ENCODE measurements around the gene FBXO5. TPM values are rescaled to one million over a fixed set of nuclear protein-coding genes. Genes with fewer than 3 reads are reported as not detected.
"Not testable (repeated sequence)": the region's sequence is repeated elsewhere in the genome, so short reads cannot be mapped to it uniquely, and the experiment has no call there.

Gene FBXO5
- total RNA-seq, 1 experiment from 2014 or later: 67.9 TPM

GRCh38 chr6:152969688-152970418 lies 13.0 kb downstream of the FBXO5 start:
- DNase-seq (ENCODE audit: low spot score): no peak
- ChIA-PET POLR2A (ENCODE audit: low non-redundant PET) (no interaction called here), CTCF (no interaction called here)
- intact Hi-C loops (cut with micrococcal nuclease; ENCODE audit: unreplicated experiment): no loop called here
- BruUV-seq (replicated peaks): no TSS peak
- peaks cover 7% of the 10 kb centered on the region for H3K4me1 ChIP-seq (ENCODE audit: insufficient read depth, low read length, poor library complexity, severe bottlenecking)
- no peak overlapping the region for H3K4me3 ChIP-seq (ENCODE audit: low read depth, low read length, poor library complexity, severe bottlenecking)
- H3K9me3 ChIP-seq (ENCODE audit: low read depth, low read length, poor library complexity, severe bottlenecking): peaks cover 10% of the 10 kb centered on the region
- no peaks in the 10 kb centered on the region for H3K27me3 ChIP-seq (replicated peaks; ENCODE audit: insufficient read depth, low read depth, low read length, poor library complexity)
- no peak overlapping the region for H3K27ac ChIP-seq (ENCODE audit: low read depth, low read length, poor library complexity, severe bottlenecking)
- H3K36me3 ChIP-seq (ENCODE audit: insufficient read depth, low read length, poor library complexity, severe bottlenecking): peaks cover 57% of the 10 kb centered on the region
- TF ChIP-seq EZH2 (IDR thresholded peaks at IDR 0.05; ENCODE audit: borderline replicate concordance, low read depth, low read length, poor library complexity, severe bottlenecking) (no peak), CTCF (conservative IDR thresholded peaks at IDR 0.05; ENCODE audit: low read depth, low read length) (no peak)

- CTCF ChIA-PET; BruUV-seq (replicated peaks); H3K4me3 ChIP-seq (ENCODE audit: low read depth, low read length, poor library complexity, severe bottlenecking); H3K4me1 ChIP-seq (ENCODE audit: insufficient read depth, low read length, poor library complexity, severe bottlenecking); POLR2A ChIA-PET (ENCODE audit: low non-redundant PET); DNase-seq (ENCODE audit: low spot score); H3K9me3 ChIP-seq (ENCODE audit: low read depth, low read length, poor library complexity, severe bottlenecking); H3K27ac ChIP-seq (ENCODE audit: low read depth, low read length, poor library complexity, severe bottlenecking); intact Hi-C loops (cut with micrococcal nuclease; ENCODE audit: unreplicated experiment); H3K27me3 ChIP-seq (replicated peaks; ENCODE audit: insufficient read depth, low read depth, low read length, poor library complexity): not testable (repeated sequence)
- H3K36me3 ChIP-seq (ENCODE audit: insufficient read depth, low read length, poor library complexity, severe bottlenecking): peaks cover 22% of the 10 kb centered on the region
These were observed 16.5 kb downstream of the FBXO5 start for GRCh38 chr6:152966168-152966894.

- BruUV-seq (replicated peaks): no TSS peak
- intact Hi-C loops (cut with micrococcal nuclease; ENCODE audit: unreplicated experiment): loop anchor here (10.0 kb wide), 1 partner anchor 685 kb away; no protein-coding TSS in a partner anchor
- H3K27me3 ChIP-seq (replicated peaks; ENCODE audit: insufficient read depth, low read depth, low read length, poor library complexity): peaks cover 9% of the 10 kb centered on the region
- POLR2A ChIA-PET (ENCODE audit: low non-redundant PET): no interaction called here
- H3K4me3 ChIP-seq (ENCODE audit: low read depth, low read length, poor library complexity, severe bottlenecking): no peak overlapping the region
- no peaks in the 10 kb centered on the region for H3K36me3 ChIP-seq (ENCODE audit: insufficient read depth, low read length, poor library complexity, severe bottlenecking)
- H3K4me1 ChIP-seq (ENCODE audit: insufficient read depth, low read length, poor library complexity, severe bottlenecking): no peaks in the 10 kb centered on the region
- TF ChIP-seq CTCF (conservative IDR thresholded peaks at IDR 0.05; ENCODE audit: low read depth, low read length) (no peak), EZH2 (IDR thresholded peaks at IDR 0.05; ENCODE audit: borderline replicate concordance, low read depth, low read length, poor library complexity, severe bottlenecking) (no peak)
- no peak for DNase-seq (ENCODE audit: low spot score)
- peaks cover 4% of the 10 kb centered on the region for H3K9me3 ChIP-seq (ENCODE audit: low read depth, low read length, poor library complexity, severe bottlenecking)
- CTCF ChIA-PET: no interaction called here
- H3K27ac ChIP-seq (ENCODE audit: low read depth, low read length, poor library complexity, severe bottlenecking): no peak overlapping the region
These were observed 23.5 kb downstream of the FBXO5 start for GRCh38 chr6:152959333-152959732.

All from A673 (cell line).